Body of pancreas (tissue), 4 donors: Measurements from ENCODE around the gene TSPAN10. TPM values are rescaled to one million over a fixed set of nuclear protein-coding genes. Genes with fewer than 3 reads are reported as not detected.

Source experiments
- ATAC-seq: fragments of 150-250 bp; one replicate; pipeline ENCODE4 v1.9.1; 2016
- DNase-seq, 4 donors: peaks; one replicate each; pipeline ENCODE4 v3.0.0-alpha.2; 2019
- H3K27ac ChIP-seq, 4 donors: fragments of 200-600 bp; sonication (generic); 1 replicate in 3 of 4; 2 replicates in 1 of 4; pipeline versions ENCODE4 v1.5.1 to v1.6.1; 2016 to 2019; ENCODE audit warnings: mild to moderate bottlenecking in 1 of 4, mixed read lengths in 1 of 4, moderate library complexity in 1 of 4
- H3K27me3 ChIP-seq, 2 donors: fragments of 200-600 bp; sonication (generic); one replicate each; pipeline ENCODE4 v1.6.0; 2016; ENCODE audit warnings: mild to moderate bottlenecking in 1 of 2
- H3K36me3 ChIP-seq, 2 donors: fragments of 200-600 bp; sonication (generic); replicated peaks in 1 of 2; 2 replicates each; pipeline ENCODE4 v1.5.1; 2016; ENCODE audit warnings: low read depth in 2 of 2; ENCODE audit not compliant: insufficient read depth in 1 of 2
- H3K4me1 ChIP-seq: fragments of 200-600 bp; sonication (generic); one replicate; pipeline ENCODE4 v1.6.0; 2016
- H3K4me3 ChIP-seq, 2 donors: fragments of 200-600 bp; sonication (generic); 1 replicate in 1 of 2; 2 replicates in 1 of 2; pipeline ENCODE4 v1.5.1; 2016 to 2019
- H3K9me3 ChIP-seq, 3 donors: fragments of 200-600 bp; sonication (generic); 1 replicate in 2 of 3; 2 replicates in 1 of 3; pipeline ENCODE4 v1.5.1; 2016
- POLR2A ChIP-seq, 3 donors: fragments of 450-650 bp; IDR thresholded peaks; one replicate each; pipeline ENCODE4 v1.6.1; 2016; ENCODE audit warnings: antibody characterized with exemption in 3 of 3, mild to moderate bottlenecking in 2 of 3
- WGBS, 2 donors: methylation state at CpG; one replicate each; pipeline ENCODE4 v1.1.5; 2017; 5-methylcytosine and 5-hydroxymethylcytosine counted together
- intact Hi-C: fragments of 100-400 bp; cut with DNase I; formaldehyde crosslinking; loops from one replicate; pipeline ENCODE4 v1.15.1; 2023
- total RNA-seq, 2 donors: library from RNA; depleted of rRNA; stranded (reverse); fragments of >200 nt; gene quantifications; one replicate each; pipeline ENCODE4 v1.1.0, GENCODE V29; 2016
- TF ChIP-seq, protein P1 (sequence below), 7 experiments: fragments of 450-650 bp in 4 of 7; fragments of 200-600 bp in 3 of 7; sonication (generic) in 3 of 7; IDR thresholded peaks; one replicate each; pipeline ENCODE4 v1.5.1; 2016 to 2019; ENCODE audit warnings: antibody characterized with exemption in 7 of 7

TSPAN10 gene
- total RNA-seq, 2 donors from 2014 or later = 1.0 to 5.3 TPM

DNA sequence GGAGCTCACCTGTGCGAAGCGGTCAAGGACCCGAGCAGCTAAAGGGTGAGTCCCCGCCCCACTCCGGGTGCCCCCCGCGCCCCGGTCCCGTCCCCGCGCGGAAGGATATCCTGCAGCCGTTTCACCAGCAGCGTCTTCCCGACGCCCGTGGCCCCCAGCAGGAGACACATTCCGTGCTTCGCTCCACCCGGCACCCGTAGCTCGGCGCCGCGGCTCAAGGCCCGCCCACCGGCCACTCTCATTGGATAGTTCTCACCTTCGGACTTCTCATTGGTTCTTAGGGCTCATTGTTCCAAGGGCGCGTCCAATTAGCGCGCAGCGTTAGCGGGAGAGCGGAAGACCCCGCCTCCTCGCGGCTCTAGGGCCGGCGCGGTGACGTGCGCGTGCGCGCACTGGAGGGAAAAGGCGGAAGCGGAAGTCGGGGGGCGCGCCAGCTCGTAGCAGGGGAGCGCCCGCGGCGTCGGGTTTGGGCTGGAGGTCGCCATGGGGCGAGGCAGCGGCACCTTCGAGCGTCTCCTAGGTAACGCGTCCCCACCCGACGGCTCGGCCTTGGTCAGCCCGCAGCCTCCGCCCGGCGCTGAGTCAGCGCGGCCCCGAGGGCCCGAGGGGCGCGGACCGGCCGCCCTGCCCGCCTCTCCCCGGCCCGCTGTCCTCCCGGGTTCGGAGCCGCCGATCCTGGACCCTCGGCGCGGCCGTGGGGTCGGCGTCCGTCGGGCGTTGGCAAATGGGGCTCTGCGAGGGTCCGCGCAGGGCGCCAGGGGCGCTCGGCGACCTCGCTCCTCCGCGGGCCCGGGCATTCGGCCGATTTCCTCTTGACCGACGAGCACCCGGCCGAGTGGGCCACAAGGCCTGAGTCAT lies 46.8 kb downstream of the TSPAN10 start, which contains the start of the genes ARL16 and HGS:
TSS of gene ARL16 (minus strand) at position 214 of the 858 bp plus-strand sequence. CDS start at position 170, 44 bp downstream.
TSS of gene HGS (plus strand) at position 428 of the 858 bp plus-strand sequence. CDS start at position 484, 56 bp downstream.
- Histone ChIP-seq H3K36me3 (peaks cover 0 to 10% of the 10 kb centered on the region in 2 donors), H3K4me3 (peak within 1 kb of the TSS; percentile 86 to 95), H3K4me1 (peaks cover 39% of the 10 kb centered on the region), H3K27ac (peak within 1 kb of the TSS; percentile 62 to 86 (median 76)), H3K9me3 (no peaks in the 10 kb centered on the region), H3K27me3 (no peaks in the 10 kb centered on the region)
- TF ChIP-seq, protein P1, sequence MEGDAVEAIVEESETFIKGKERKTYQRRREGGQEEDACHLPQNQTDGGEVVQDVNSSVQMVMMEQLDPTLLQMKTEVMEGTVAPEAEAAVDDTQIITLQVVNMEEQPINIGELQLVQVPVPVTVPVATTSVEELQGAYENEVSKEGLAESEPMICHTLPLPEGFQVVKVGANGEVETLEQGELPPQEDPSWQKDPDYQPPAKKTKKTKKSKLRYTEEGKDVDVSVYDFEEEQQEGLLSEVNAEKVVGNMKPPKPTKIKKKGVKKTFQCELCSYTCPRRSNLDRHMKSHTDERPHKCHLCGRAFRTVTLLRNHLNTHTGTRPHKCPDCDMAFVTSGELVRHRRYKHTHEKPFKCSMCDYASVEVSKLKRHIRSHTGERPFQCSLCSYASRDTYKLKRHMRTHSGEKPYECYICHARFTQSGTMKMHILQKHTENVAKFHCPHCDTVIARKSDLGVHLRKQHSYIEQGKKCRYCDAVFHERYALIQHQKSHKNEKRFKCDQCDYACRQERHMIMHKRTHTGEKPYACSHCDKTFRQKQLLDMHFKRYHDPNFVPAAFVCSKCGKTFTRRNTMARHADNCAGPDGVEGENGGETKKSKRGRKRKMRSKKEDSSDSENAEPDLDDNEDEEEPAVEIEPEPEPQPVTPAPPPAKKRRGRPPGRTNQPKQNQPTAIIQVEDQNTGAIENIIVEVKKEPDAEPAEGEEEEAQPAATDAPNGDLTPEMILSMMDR (IDR thresholded peaks at IDR 0.05) = peak in 1 of 7 experiments; percentile 10
- peak; percentile 39 to 73 (median 59) for TF ChIP-seq POLR2A (IDR thresholded peaks at IDR 0.05)
- ATAC-seq = peak; percentile 98
- peak; percentile 98 for DNase-seq
- WGBS, 2 donors = 0% methylated on average over 106 of the region's 112 CpGs; no CpG with 5 or more reads in 1 of the 2 donors
- intact Hi-C loops = no loop called here

DNA sequence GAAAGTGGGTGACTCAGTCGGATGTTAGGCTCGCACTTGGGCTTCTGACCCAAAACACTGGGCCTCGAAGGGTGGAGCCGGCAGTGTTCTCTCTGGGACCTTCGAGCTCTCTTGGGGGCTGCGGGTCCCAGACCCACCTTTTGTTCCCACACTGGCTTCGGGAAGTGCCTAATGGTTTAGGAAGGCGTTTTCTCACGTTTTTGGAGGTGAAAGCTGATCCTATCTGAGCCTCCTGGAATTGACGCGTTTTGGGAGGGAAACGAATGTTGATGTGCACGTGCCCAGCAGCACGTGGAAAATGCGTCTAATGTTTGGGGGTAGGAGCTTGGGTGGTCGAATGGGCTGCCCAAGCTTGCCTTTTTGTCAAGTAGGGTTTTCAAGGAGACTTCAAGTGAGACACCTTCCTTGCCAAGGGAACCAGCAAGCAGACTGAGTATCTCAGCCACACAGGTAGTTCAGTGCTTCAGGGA lies 47.5 kb downstream of the TSPAN10 start:
- Histone ChIP-seq H3K27ac (peak overlapping the region; percentile 50 to 86 (median 74)), H3K36me3 (peaks cover 0 to 11% of the 10 kb centered on the region in 2 donors), H3K9me3 (no peaks in the 10 kb centered on the region), H3K27me3 (no peaks in the 10 kb centered on the region), H3K4me1 (peaks cover 39% of the 10 kb centered on the region), H3K4me3 (peak overlapping the region; percentile 72 to 95)
- TF ChIP-seq POLR2A (IDR thresholded peaks at IDR 0.05) = no peak
- TF ChIP-seq, protein P1 (IDR thresholded peaks at IDR 0.05) = no peak
- 0 to 3% methylated on average over 9 to 16 of the region's 16 CpGs for WGBS, 2 donors
- no peak for ATAC-seq
- intact Hi-C loops = no loop called here
- peak in 2 of 4 donors; percentile 32 to 41 for DNase-seq

DNA sequence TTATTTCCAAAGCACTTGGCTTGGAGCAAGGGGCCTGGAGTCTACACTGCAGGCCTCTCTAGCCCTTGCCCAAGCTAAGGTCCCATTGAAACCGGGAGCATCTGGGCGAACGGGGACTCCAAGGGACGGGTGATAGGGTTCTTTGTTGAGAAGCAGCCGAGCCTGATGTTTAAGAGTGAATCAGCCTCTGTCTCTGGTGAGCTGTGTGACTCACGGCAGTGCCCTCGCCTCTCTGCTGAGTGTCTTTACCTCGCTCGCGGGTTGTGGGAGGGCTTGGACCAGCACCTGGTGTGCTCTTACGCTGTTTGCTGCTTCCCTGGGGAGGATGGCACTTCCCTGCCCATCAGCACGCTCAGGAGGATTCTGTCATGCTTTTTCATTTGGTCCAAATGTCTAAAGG lies 48.1 kb downstream of the TSPAN10 start:
- Histone ChIP-seq H3K27me3 (no peaks in the 10 kb centered on the region), H3K36me3 (peaks cover 0 to 11% of the 10 kb centered on the region in 2 donors), H3K4me3 (no peak overlapping the region), H3K27ac (peak overlapping the region in 1 of 4 donors; percentile 85), H3K9me3 (no peaks in the 10 kb centered on the region), H3K4me1 (peaks cover 39% of the 10 kb centered on the region)
- 57 to 65% methylated on average over 7 to 12 of the region's 12 CpGs for WGBS, 2 donors
- TF ChIP-seq, protein P1 (IDR thresholded peaks at IDR 0.05) = no peak
- TF ChIP-seq POLR2A (IDR thresholded peaks at IDR 0.05) = no peak
- intact Hi-C loops = no loop called here
- no peak for ATAC-seq
- DNase-seq = no peak

DNA sequence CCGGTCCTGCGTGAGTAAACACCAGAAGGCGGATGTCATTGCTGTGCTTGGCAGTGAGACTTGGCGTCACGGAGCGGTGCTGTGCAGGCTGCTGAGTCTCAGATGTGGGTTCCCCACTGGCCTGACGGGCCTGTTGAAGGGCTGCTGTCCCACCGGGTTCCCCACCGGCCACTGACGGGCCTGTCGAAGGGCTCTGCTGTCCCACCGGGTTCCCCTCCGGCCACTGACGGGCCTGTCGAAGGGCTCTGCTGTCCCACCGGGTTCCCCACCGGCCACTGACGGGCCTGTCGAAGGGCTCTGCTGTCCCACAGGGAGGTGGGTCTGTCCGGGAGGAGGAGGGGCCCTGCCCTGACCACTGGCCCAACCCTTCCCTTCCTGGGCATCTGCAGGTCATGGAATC lies 49.6 kb downstream of the TSPAN10 start:
- DNase-seq = no peak

More for the DNA sequence above, 49.6 kb downstream of the TSPAN10 start:
- no peak for ATAC-seq
- Histone ChIP-seq H3K4me1 (peaks cover 29% of the 10 kb centered on the region), H3K36me3 (peaks cover 0 to 20% of the 10 kb centered on the region in 2 donors), H3K27me3 (no peaks in the 10 kb centered on the region), H3K4me3 (no peak overlapping the region), H3K27ac (no peak overlapping the region), H3K9me3 (no peaks in the 10 kb centered on the region)
- TF ChIP-seq, protein P1 (IDR thresholded peaks at IDR 0.05) = no peak
- TF ChIP-seq POLR2A (IDR thresholded peaks at IDR 0.05) = no peak
- WGBS, 2 donors = 80 to 90% methylated on average over 6 to 20 of the region's 20 CpGs
- intact Hi-C loops = no loop called here
